ENCODE data around the gene MS4A15.

Gene MS4A15

DNA sequence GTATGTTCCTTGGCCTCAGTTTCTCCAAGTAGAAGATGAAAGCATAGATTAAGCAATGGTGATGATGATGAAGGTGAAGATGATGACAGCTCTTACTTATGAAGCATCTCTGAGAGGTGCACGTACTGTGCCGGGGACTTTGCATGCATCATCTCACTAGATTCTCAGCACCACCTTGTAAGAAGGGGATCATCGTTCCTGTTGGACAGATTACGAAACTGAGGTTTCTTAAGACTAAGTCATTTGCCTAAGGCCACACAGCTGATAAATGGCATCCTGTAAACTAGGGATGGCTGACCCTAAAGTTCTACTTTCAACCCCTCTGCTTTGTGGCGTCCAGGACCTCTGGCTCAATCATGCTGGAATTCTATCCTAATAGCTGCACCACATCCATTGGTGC, 8.7 kb downstream of the MS4A15 start:
- H3K4me3 ChIP-seq (ENCODE audit: low read length in 2 of 2), result no peak overlapping the region
- no peak overlapping the region for H3K27ac ChIP-seq (ENCODE audit: low read length)
- H3K27me3 ChIP-seq (ENCODE audit: control insufficient read depth in 1 of 2, insufficient read depth in 2 of 2, low read length in 2 of 2), result peaks cover 16 to 20% of the 10 kb centered on the region in 2 donors
- H3K36me3 ChIP-seq (ENCODE audit: control insufficient read depth in 2 of 2, insufficient read depth in 2 of 2, low read length in 2 of 2), result no peaks in the 10 kb centered on the region
- H3K9ac ChIP-seq (ENCODE audit: low read length in 2 of 2), result no peak overlapping the region
- no peaks in the 10 kb centered on the region for H3K9me3 ChIP-seq (ENCODE audit: control insufficient read depth in 2 of 2, low read length in 2 of 2)
- H3K4me1 ChIP-seq (ENCODE audit: control insufficient read depth, insufficient read depth, low read length), result no peaks in the 10 kb centered on the region

DNA sequence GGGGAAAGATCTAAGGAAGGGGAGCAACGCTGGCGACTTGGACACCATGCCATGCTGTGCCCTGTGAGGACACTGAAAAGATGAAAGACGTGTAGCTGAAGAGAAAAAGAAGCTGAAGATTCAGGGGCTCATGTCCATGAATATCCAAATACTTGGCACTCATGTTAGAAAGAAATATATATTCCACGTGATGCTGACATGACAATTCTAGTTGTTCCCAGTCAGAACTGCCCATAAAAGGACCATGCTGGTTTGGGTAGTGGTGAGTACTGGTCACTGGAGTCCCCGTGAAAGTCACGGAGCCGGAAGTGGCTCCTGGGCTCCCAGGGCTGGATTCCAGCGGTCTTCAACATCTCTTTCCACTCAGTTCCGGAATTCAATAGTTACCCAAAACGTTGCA, 9.9 kb downstream of the MS4A15 start:
- H3K9me3 ChIP-seq (ENCODE audit: control insufficient read depth in 2 of 2, low read length in 2 of 2), result no peaks in the 10 kb centered on the region
- H3K9ac ChIP-seq (ENCODE audit: low read length in 2 of 2), result no peak overlapping the region
- H3K27ac ChIP-seq (ENCODE audit: low read length), result no peak overlapping the region
- peaks cover 16 to 21% of the 10 kb centered on the region in 2 donors for H3K27me3 ChIP-seq (ENCODE audit: control insufficient read depth in 1 of 2, insufficient read depth in 2 of 2, low read length in 2 of 2)
- H3K36me3 ChIP-seq (ENCODE audit: control insufficient read depth in 2 of 2, insufficient read depth in 2 of 2, low read length in 2 of 2), result no peaks in the 10 kb centered on the region
- no peak overlapping the region for H3K4me3 ChIP-seq (ENCODE audit: low read length in 2 of 2)
- H3K4me1 ChIP-seq (ENCODE audit: control insufficient read depth, insufficient read depth, low read length), result no peaks in the 10 kb centered on the region

DNA sequence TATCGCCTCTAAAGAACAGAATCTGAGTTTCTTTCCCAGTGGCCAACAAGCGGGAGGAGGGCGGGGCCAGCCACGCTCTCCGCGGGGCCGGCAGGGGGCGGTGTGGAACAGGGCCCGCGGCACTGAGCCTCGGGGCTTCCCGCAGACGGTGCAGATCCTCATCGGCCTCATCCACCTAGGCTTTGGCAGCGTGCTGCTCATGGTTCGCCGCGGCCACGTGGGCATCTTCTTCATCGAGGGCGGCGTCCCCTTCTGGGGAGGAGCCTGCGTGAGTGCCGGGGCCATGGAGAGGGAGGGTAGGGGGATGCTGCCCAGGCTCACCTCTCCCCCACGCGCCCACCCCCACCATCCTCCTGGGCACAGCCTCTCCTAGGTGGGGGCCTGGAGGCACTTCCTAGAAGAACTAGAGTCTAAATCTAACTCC, 10.7 kb downstream of the MS4A15 start:
- Histone ChIP-seq H3K27me3 (ENCODE audit: control insufficient read depth in 1 of 2, insufficient read depth in 2 of 2, low read length in 2 of 2) (peaks cover 16 to 21% of the 10 kb centered on the region in 2 donors), H3K9ac (ENCODE audit: low read length in 2 of 2) (no peak overlapping the region), H3K36me3 (ENCODE audit: control insufficient read depth in 2 of 2, insufficient read depth in 2 of 2, low read length in 2 of 2) (no peaks in the 10 kb centered on the region), H3K27ac (ENCODE audit: low read length) (no peak overlapping the region), H3K4me3 (ENCODE audit: low read length in 2 of 2) (no peak overlapping the region), H3K4me1 (ENCODE audit: control insufficient read depth, insufficient read depth, low read length) (no peaks in the 10 kb centered on the region), H3K9me3 (ENCODE audit: control insufficient read depth in 2 of 2, low read length in 2 of 2) (no peaks in the 10 kb centered on the region)

DNA sequence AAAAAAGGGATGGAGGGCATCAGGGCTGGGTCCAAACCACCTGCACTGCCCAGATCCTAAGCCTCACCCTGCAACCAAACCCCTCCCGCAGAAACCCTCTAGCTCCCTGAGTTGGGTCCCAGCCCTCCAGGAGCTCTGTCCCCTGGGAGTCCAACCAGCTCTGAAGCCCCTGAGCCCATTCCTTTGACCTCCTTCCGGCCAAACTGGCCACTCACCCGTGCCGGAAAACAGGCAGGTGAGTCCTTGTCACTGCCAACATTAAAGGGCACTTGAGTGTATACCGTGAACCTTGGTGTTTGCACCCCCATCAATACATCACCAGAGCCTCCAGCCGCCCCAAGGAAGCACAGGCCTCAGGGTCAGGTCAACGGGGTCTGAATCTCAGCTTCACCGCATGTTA, 11.5 kb downstream of the MS4A15 start:
- Histone ChIP-seq H3K4me1 (ENCODE audit: control insufficient read depth, insufficient read depth, low read length) (no peaks in the 10 kb centered on the region), H3K27ac (ENCODE audit: low read length) (no peak overlapping the region), H3K36me3 (ENCODE audit: control insufficient read depth in 2 of 2, insufficient read depth in 2 of 2, low read length in 2 of 2) (no peaks in the 10 kb centered on the region), H3K9ac (ENCODE audit: low read length in 2 of 2) (no peak overlapping the region), H3K27me3 (ENCODE audit: control insufficient read depth in 1 of 2, insufficient read depth in 2 of 2, low read length in 2 of 2) (peaks cover 13 to 21% of the 10 kb centered on the region in 2 donors), H3K4me3 (ENCODE audit: low read length in 2 of 2) (no peak overlapping the region), H3K9me3 (ENCODE audit: control insufficient read depth in 2 of 2, low read length in 2 of 2) (no peaks in the 10 kb centered on the region)

DNA sequence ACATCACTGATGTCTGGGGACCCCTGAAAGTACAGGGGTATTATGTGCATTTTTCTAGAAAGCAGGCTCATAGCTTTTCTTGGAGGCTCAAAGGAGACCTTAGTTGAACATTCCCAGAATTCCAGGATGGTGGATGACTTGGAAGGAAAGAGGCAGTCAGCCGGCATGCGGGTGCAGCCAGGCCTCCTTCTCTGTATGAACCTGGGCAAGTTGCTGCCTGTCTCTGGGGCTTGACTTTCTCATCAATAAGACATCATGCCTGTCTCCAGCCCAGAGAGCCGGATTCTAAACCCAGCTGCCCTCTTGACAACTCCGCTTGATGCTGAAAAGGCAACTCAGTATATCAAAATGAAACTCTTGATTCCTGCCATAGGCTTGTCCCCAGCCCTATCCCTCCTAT, 12.6 kb downstream of the MS4A15 start:
- H3K4me3 ChIP-seq (ENCODE audit: low read length in 2 of 2), result no peak overlapping the region
- H3K27ac ChIP-seq (ENCODE audit: low read length), result no peak overlapping the region

DNA sequence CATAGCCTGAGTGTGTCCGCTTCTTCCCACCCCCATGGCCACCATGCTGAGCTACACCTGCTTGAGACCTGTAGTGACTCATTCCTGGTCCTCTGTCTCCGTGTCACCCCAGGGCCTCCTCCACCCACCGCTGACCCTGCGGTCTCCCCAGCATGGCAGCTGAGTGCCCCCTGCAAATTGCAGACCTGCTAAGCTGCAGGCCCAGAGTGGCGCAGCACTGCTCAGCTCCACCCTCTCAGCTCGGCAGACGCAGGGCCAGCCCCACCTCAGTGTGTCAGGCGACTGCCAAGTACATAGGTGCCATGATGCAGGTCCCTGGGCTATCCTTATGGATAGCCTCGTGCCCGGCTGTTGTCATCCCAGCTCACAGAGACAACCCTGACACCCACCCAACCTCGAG, 13.1 kb downstream of the MS4A15 start:
- Histone ChIP-seq H3K4me1 (ENCODE audit: control insufficient read depth, insufficient read depth, low read length) (no peaks in the 10 kb centered on the region), H3K9ac (ENCODE audit: low read length in 2 of 2) (no peak overlapping the region), H3K27ac (ENCODE audit: low read length) (no peak overlapping the region), H3K4me3 (ENCODE audit: low read length in 2 of 2) (no peak overlapping the region), H3K36me3 (ENCODE audit: control insufficient read depth in 2 of 2, insufficient read depth in 2 of 2, low read length in 2 of 2) (no peaks in the 10 kb centered on the region), H3K9me3 (ENCODE audit: control insufficient read depth in 2 of 2, low read length in 2 of 2) (no peaks in the 10 kb centered on the region), H3K27me3 (ENCODE audit: control insufficient read depth in 1 of 2, insufficient read depth in 2 of 2, low read length in 2 of 2) (peaks cover 11 to 14% of the 10 kb centered on the region in 2 donors)

More for the DNA sequence above, 12.6 kb downstream of the MS4A15 start:
- H3K27me3 ChIP-seq (ENCODE audit: control insufficient read depth in 1 of 2, insufficient read depth in 2 of 2, low read length in 2 of 2), result peaks cover 11 to 14% of the 10 kb centered on the region in 2 donors
- no peaks in the 10 kb centered on the region for H3K4me1 ChIP-seq (ENCODE audit: control insufficient read depth, insufficient read depth, low read length)
- H3K36me3 ChIP-seq (ENCODE audit: control insufficient read depth in 2 of 2, insufficient read depth in 2 of 2, low read length in 2 of 2), result no peaks in the 10 kb centered on the region
- no peaks in the 10 kb centered on the region for H3K9me3 ChIP-seq (ENCODE audit: control insufficient read depth in 2 of 2, low read length in 2 of 2)
- no peak overlapping the region for H3K9ac ChIP-seq (ENCODE audit: low read length in 2 of 2)

DNA sequence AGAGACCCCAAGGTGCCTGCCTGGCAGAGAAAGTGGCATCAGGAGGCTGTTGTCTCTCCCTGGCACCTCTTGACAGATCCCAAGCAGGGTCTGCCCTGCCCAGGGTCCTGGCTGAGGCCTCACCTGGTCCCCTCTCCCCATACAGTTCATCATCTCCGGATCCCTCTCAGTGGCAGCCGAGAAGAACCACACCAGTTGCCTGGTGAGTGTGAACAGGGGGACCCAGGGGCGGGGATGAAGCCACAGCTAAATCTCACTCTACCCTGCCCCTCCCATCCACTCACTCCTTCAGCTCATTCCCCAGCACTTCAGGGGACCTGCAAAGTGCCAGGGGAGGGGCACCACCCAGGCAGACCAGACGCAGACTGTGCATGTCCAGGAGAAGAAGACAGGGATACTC, 14.5 kb downstream of the MS4A15 start:
- Histone ChIP-seq H3K4me3 (ENCODE audit: low read length in 2 of 2) (no peak overlapping the region), H3K9ac (ENCODE audit: low read length in 2 of 2) (no peak overlapping the region), H3K4me1 (ENCODE audit: control insufficient read depth, insufficient read depth, low read length) (peaks cover 8% of the 10 kb centered on the region)

DNA sequence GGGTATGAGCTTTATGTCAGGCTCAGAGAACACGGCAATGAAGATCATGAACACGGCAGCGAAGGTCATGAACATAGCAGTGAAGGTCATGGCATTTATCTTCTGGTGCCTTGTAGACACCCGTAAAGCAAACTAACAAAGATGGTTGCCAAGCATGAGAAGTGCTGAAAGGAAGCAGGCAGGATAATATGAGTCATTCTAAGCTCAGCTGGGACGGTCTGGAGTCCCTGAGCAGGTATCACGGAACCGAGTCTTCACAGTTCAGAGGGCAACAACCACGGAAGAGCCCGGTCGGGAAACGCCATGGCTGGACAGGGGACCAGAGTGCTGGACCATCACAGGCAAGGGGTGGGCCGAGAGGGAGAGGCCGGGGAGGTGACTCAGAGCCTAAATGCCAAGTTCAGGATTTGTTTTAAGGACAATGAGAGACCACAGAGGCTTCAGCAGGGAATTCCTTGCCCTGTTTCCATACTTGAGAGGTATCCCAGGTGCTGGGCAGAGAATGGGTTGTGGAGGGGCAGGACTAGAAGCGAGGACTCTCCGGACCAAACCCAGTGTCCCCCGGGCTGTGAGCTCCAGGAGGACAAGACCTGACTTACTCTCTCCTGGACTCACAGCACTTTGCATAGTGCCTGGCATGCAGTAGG, 15.3 kb downstream of the MS4A15 start:
- Histone ChIP-seq H3K9ac (ENCODE audit: low read length in 2 of 2) (no peak overlapping the region), H3K36me3 (ENCODE audit: control insufficient read depth in 2 of 2, insufficient read depth in 2 of 2, low read length in 2 of 2) (no peaks in the 10 kb centered on the region), H3K4me1 (ENCODE audit: control insufficient read depth, insufficient read depth, low read length) (peaks cover 8% of the 10 kb centered on the region), H3K27me3 (ENCODE audit: control insufficient read depth in 1 of 2, insufficient read depth in 2 of 2, low read length in 2 of 2) (peaks cover 4 to 6% of the 10 kb centered on the region in 2 donors), H3K27ac (ENCODE audit: low read length) (no peak overlapping the region), H3K9me3 (ENCODE audit: control insufficient read depth in 2 of 2, low read length in 2 of 2) (no peaks in the 10 kb centered on the region), H3K4me3 (ENCODE audit: low read length in 2 of 2) (no peak overlapping the region)

More for the DNA sequence above, 14.5 kb downstream of the MS4A15 start:
- Histone ChIP-seq H3K36me3 (ENCODE audit: control insufficient read depth in 2 of 2, insufficient read depth in 2 of 2, low read length in 2 of 2) (no peaks in the 10 kb centered on the region), H3K27ac (ENCODE audit: low read length) (no peak overlapping the region), H3K9me3 (ENCODE audit: control insufficient read depth in 2 of 2, low read length in 2 of 2) (no peaks in the 10 kb centered on the region), H3K27me3 (ENCODE audit: control insufficient read depth in 1 of 2, insufficient read depth in 2 of 2, low read length in 2 of 2) (peaks cover 7 to 13% of the 10 kb centered on the region in 2 donors)

DNA sequence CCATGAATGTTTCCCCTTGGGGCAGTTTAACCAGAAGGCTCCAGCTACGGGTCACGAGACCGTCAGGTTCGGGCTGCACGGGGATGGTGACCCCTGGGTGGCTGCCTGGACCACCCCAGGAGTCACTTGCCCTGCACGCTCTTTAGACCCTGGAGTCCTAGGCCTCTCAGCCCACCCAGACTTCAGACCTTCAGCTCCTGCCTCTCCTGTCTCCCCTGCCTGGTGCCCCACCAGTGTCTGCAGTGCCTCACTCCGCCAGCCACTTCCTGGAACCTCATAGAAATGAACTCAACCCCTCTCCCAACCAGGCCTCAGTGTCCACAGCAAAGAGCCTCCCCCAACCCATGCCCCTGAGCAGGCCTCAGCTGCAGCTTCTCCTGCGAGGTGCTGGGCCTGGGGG, 16.0 kb downstream of the MS4A15 start:
- Histone ChIP-seq H3K4me1 (ENCODE audit: control insufficient read depth, insufficient read depth, low read length) (peaks cover 8% of the 10 kb centered on the region), H3K27me3 (ENCODE audit: control insufficient read depth in 1 of 2, insufficient read depth in 2 of 2, low read length in 2 of 2) (peaks cover 0 to 6% of the 10 kb centered on the region in 2 donors), H3K4me3 (ENCODE audit: low read length in 2 of 2) (no peak overlapping the region), H3K27ac (ENCODE audit: low read length) (no peak overlapping the region), H3K36me3 (ENCODE audit: control insufficient read depth in 2 of 2, insufficient read depth in 2 of 2, low read length in 2 of 2) (no peaks in the 10 kb centered on the region), H3K9ac (ENCODE audit: low read length in 2 of 2) (no peak overlapping the region), H3K9me3 (ENCODE audit: control insufficient read depth in 2 of 2, low read length in 2 of 2) (no peaks in the 10 kb centered on the region)

DNA sequence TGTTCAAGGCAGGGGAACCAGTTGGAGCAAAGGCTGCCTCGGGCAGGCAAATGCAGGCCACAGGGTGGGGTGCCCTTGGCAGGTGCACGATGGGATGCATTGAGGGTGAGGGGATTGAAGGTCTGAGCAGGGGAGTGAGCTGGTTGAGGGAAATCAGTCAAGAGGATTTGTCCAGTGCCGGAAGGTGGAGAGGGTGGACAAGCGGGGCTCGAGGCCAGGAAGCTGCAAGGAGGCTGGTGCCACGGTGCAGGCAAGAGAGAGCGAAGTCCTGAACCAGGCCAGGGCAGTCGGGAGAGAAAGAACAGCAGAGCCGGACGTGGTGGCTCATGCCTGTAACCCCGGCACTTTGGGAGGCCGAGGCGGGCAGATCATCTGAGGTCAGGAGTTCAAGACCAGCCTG, 18.1 kb downstream of the MS4A15 start:
- Histone ChIP-seq H3K9ac (ENCODE audit: low read length in 2 of 2) (no peak overlapping the region), H3K4me1 (ENCODE audit: control insufficient read depth, insufficient read depth, low read length) (peaks cover 8% of the 10 kb centered on the region), H3K36me3 (ENCODE audit: control insufficient read depth in 2 of 2, insufficient read depth in 2 of 2, low read length in 2 of 2) (no peaks in the 10 kb centered on the region), H3K9me3 (ENCODE audit: control insufficient read depth in 2 of 2, low read length in 2 of 2) (no peaks in the 10 kb centered on the region), H3K4me3 (ENCODE audit: low read length in 2 of 2) (no peak overlapping the region), H3K27ac (ENCODE audit: low read length) (no peak overlapping the region), H3K27me3 (ENCODE audit: control insufficient read depth in 1 of 2, insufficient read depth in 2 of 2, low read length in 2 of 2) (peaks cover 0 to 4% of the 10 kb centered on the region in 2 donors)

DNA sequence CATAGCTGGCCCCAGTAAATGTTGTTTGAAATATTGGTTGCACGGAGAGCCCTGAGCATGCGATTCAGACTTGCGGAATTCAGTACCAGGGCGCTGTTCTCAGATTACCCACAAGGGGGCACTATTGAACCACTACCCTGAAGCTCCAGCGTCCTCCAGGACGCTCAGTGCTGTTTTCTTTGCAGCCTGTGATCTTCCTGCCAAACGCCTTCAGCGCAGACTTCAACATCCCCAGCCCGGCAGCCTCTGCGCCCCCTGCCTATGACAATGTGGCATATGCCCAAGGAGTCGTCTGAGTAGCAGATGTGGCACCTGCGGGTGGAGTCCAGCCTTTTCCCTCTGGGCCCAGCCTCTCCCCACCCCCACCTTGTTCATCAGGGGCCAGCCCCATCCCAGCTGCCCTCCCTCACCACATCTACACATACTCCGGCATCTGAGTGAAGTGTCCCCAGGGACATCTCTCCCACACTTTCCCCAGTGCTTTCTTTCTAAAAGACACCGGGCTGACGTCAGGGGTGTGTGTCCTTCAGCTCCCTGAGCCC, 18.8 kb downstream of the MS4A15 start:
- Histone ChIP-seq H3K9ac (ENCODE audit: low read length in 2 of 2) (no peak overlapping the region), H3K9me3 (ENCODE audit: control insufficient read depth in 2 of 2, low read length in 2 of 2) (no peaks in the 10 kb centered on the region), H3K4me1 (ENCODE audit: control insufficient read depth, insufficient read depth, low read length) (peaks cover 8% of the 10 kb centered on the region), H3K27ac (ENCODE audit: low read length) (no peak overlapping the region), H3K36me3 (ENCODE audit: control insufficient read depth in 2 of 2, insufficient read depth in 2 of 2, low read length in 2 of 2) (no peaks in the 10 kb centered on the region), H3K27me3 (ENCODE audit: control insufficient read depth in 1 of 2, insufficient read depth in 2 of 2, low read length in 2 of 2) (peaks cover 0 to 2% of the 10 kb centered on the region in 2 donors), H3K4me3 (ENCODE audit: low read length in 2 of 2) (no peak overlapping the region)
